T-helper 2 cell (primary cell): Measurements from ENCODE around the gene COL4A1.

Experiments
- DNase-seq, 5 experiments: peaks; one replicate each; pipeline versions ENCODE4 v3.0.0 to v3.0.0-alpha.2; 2012 to 2022

The COL4A1 gene

DNA sequence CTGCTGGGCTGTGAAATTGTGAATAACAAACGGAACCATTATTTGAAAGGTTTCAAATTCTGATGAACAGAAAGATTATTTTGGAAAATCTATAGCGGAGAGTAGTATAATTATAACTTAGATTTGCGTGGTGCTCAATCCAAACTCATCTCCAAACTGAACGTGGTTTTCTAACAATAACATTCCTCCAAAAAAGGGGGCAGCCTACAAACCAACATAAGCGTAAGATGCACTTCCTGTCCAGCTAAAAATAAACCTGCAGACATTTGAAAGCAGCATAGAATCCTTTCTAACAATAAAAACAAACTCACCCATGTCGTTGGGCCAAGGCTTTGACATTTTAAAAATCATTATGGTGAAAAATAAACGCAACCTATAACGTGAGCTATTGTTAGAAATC lies 178.4 kb downstream of the COL4A1 start:
- no peak for DNase-seq

- DNase-seq = no peak
These were observed 178.9 kb downstream of the COL4A1 start for GRCh38 chr13:110127986-110128511.

- DNase-seq = no peak
These were observed 180.5 kb downstream of the COL4A1 start for GRCh38 chr13:110126391-110126961.

DNA sequence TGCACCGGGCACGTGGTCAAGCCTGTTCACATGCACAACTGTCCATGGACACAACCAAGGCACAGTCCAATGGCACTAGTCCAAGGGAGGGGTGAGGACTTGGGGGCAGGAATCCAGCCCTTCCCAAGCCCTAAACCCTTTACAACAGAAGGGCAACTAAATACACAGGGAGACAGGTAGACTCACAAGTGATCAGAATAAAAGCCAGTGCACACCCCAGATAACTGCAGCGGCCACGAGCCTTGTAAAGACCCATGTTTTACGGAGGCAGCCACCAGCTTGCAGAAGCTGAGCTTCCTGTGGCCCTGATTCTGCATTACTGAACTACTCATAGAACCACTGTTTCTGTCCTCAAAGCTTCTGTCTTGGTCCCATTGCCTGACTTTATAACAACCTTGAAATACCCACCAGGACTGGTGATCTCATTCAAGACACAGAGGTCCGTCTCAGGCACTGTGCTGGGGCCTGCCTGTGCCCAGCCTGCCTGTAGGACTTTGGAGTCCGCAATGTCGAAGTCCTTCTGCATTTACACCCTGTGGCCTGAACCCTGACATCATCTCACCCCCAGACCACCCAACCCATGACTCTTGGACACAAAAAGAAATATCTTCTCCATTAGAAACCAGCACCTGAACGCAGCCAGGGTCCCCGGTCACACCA lies 181.2 kb downstream of the COL4A1 start:
- no peak for DNase-seq

GRCh38 chr13:110125157-110125556 lies 181.8 kb downstream of the COL4A1 start:
- DNase-seq = no peak

DNA sequence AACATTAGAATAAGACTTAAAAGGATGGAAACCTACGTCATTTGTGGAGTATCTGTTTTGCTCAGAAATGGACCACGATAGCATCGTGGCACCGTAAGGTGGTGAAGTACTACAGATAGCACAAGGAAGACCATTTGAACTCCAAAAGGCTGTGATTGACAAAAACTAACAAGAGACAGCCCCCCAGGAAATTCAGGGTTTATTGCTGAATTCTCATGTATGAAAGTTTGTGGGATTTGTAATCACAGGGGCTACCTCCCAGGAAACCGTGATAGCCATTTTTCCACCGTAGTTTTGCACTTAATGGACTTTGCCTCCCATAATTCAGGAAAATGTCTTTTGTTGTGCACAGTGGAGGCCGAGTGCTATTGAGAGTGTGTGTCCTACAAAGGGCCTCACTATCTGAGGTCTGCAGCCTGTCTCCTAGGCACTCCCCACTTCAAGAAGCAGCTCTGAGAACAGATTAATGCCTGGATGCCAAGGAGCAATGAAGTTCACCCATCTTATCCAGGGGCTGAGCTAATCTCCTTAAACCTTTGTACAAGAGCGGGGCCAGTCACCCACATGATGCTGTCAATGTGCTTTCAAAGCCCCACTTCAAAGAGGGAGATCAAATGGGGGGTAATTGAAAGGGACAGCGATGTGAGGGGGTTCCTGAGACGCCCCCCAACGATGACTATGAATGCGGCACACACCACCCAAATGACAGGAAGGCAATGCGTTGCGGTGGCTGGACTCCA lies 182.6 kb downstream of the COL4A1 start:
- DNase-seq = peak in 1 of 5 experiments; percentile 16

GRCh38 chr13:110123041-110123809 lies 183.7 kb downstream of the COL4A1 start:
- DNase-seq = no peak

- DNase-seq = no peak
These were observed 185.4 kb downstream of the COL4A1 start for GRCh38 chr13:110121422-110122083.

DNA sequence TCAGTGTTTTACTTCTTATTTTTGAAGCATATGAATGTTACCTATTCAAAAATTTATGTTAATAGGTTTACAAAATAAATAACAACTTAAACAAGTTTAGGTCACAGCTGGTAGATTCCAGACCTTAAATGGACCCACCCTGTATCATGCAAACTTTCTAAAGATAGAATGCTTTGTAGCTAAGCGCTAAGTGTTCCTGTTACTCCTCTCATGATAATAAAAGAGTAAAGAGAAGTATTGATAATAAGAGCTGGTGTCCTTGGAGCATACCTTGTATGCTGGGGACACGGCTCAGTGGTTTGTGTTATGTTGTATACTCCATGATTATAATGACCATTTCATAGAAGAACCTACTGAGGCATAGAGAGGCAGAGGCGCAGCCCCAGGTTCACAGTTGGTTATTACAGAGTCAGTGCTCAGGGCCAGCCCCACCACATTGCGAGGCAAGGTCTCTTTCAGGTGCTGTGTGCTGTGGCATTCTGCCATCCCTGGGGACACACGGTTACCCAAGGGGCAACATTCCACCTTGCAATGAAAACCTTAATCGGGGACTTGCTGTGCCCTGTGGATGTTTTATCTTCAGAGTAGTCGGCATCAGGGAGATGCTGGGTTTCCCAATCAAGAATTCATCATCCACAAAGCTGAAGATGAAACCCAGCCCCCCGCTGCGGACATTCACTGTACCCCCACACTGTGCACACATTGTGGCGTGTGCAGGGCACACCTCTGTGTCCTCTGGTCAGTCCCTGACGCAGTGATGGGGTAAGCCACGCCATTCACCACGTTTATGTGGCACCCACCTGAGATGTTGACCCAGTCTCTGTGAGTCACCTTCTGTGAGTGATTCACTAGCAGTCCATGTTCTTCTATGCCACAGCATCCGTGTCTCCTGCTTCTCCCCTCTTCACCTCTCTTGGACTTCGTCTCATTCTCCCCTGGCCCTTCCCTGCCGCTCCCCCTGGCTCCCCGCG lies 186.7 kb downstream of the COL4A1 start:
- DNase-seq = no peak

- no peak for DNase-seq
These were observed 188.9 kb downstream of the COL4A1 start for GRCh38 chr13:110118106-110118505.

GRCh38 chr13:110116072-110116487 lies 190.9 kb downstream of the COL4A1 start:
- peak in 3 of 5 experiments; percentile 14 to 45 (median 14) for DNase-seq

DNA sequence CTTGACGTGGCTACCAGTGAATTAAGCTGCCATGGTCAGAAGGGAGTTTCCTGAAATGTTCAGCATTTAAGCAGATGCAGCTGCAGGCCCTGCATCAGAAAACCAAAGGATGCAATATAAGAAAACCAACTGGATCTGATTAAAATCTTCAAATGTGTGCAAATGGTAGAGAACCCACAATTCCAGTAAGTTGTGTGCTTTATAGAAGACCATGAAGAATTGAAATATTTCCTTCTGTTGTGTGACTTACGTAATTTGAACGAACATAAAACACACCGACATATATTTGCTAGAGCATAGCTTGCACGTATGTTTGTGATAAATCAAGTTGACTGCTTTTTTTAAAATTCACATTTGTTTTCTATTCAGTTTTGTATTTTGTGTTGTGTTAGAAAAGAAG lies 191.4 kb downstream of the COL4A1 start:
- no peak for DNase-seq

DNA sequence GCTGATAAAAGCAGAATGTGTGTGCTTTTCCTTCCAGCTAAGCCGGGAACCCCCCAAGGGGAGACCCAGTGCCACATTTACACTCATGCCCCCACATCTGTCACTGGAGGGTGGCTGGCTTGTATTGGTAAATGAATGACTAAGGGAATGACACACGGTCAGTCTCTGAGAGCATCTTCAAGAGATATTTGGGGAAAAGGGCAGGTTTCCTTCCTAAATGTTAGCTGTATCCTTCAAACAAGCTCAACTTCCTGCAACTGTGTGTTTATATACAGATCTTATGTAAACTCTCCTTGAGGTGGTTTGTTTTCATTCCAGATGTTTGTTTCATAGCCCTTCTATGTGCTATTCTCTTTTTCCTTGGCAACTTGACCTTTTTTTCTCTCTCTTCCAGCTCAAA lies 192.6 kb downstream of the COL4A1 start:
- no peak for DNase-seq

DNA sequence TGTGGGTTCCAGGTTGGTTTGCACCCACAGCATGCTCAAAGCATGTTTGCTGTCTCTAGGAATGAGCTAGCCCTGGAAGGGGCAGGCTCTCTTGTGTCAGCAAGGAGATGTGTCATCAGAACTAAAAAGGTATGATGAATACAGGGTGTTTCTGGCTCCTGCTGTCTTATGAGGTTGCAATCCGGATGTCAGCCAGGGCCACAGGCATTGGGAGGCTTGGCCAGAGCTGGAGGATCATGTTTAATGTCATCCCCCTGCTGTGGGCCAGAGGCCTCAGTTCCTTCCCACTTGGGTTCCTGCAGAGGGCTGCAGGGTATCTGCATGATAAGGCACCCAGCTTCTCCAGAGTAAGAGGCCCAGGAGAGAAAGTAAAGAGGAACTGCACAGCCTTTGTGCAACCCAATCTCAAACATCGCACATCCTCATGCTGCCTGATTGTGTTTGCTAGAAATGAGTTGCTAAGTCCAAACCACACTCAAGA lies 193.6 kb downstream of the COL4A1 start:
- no peak for DNase-seq

- DNase-seq = peak in 1 of 5 experiments; percentile 6
These were observed 194.6 kb downstream of the COL4A1 start for GRCh38 chr13:110112379-110112778.

- DNase-seq = no peak
These were observed 196.2 kb downstream of the COL4A1 start for GRCh38 chr13:110110783-110111182.

GRCh38 chr13:110109910-110110309 lies 197.0 kb downstream of the COL4A1 start:
- DNase-seq = no peak

- DNase-seq = no peak
These were observed 197.7 kb downstream of the COL4A1 start for GRCh38 chr13:110109140-110109783.

- peak in 1 of 5 experiments; percentile 17 for DNase-seq
These were observed 198.4 kb downstream of the COL4A1 start for GRCh38 chr13:110108348-110109139.
